Esophagus mucosa (tissue), 1 donor: ENCODE measurements around the gene ATL1. TPM values are rescaled to one million over a fixed set of nuclear protein-coding genes. Genes with fewer than 3 reads are reported as not detected.
A peak's percentile ranks its signal among the peaks of the same experiment; 100 is the strongest.
"Not testable (repeated sequence)": the region's sequence is repeated elsewhere in the genome, so short reads cannot be mapped to it uniquely, and the experiment has no call there.

Source experiments
- ATAC-seq: fragments of 200-7000 bp; cut with Tn5 transposase; one replicate; pipeline ENCODE4 v1.9.1; 2020
- total RNA-seq: library from RNA; stranded (reverse); gene quantifications from one replicate; pipeline ENCODE4 v1.2.4, GENCODE V29; 2023
- donor health status: DM: yes; HTN: yes; CAD: no.

ATL1 gene
- total RNA-seq, 1 donor from 2014 or later, result 3.1 TPM

- ATAC-seq, result no peak
These were observed 43.6 kb downstream of the ATL1 start for GRCh38 chr14:50603565-50603964.

DNA sequence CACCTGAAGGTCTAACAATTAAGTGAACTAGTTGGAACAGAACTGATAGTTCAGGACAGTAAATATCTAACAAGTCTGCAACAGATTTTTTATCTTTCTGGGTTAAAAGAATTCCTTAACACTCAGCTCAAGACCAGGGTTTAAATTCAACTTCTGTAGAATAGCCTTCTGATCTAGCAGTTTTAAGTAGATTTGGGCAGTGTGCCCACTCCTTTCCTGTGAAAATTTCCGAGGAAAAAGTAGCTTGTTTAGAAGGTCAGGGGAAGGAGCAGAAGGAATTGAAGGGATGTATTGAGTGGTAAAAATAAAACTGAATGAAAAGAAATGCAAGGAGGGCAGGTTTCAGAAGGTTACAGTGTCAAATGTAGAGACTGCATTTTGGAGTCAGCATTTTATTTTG lies 45.8 kb downstream of the ATL1 start:
- no peak for ATAC-seq

GRCh38 chr14:50606468-50606867 lies 46.5 kb downstream of the ATL1 start:
- no peak for ATAC-seq

GRCh38 chr14:50607181-50607580 lies 47.2 kb downstream of the ATL1 start:
- ATAC-seq, result no peak

GRCh38 chr14:50607761-50608160 lies 47.8 kb downstream of the ATL1 start:
- no peak for ATAC-seq

DNA sequence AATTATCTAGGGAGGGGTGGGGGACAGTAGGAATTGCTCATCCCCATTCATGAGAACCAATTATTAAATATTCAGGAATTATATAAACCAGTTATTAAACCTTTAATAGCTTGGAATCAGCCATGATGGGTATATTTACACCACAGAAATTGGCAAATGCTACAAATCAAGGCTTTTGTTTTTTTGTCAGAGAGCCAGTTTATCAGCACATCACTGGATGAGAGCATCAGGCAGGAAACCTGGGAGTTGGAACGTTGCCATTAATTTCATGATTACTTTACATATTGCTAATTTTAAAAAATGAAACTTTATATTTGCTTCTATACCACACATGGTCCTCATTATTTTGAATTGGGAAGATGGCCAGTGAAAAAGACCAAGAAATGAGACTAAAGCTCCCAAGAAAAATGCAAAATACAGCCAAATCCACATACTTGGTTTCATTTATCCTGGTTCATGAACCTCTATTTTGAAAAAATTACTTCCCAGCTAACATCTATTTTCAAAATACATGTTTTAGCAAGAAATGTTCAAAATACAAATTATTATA lies 48.4 kb downstream of the ATL1 start:
- ATAC-seq, result no peak

DNA sequence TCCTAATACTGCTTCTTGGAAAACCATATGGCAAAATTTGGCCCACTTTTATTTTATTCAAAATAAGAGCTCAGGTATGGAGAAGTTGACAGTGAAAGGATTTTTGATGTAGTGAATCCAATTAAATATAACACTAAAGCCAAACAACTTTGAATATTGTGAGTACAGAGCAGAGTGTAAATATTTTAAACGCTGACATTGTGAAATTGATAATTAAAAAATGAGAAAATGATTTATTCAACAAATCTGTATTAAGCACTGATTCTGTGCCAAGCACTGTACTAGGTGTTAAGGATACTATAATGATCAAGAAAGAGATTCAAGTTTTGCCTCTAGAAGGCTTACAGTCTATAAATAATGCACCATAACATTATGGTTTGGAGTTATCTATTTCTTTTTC lies 50.5 kb downstream of the ATL1 start:
- ATAC-seq, result no peak

DNA sequence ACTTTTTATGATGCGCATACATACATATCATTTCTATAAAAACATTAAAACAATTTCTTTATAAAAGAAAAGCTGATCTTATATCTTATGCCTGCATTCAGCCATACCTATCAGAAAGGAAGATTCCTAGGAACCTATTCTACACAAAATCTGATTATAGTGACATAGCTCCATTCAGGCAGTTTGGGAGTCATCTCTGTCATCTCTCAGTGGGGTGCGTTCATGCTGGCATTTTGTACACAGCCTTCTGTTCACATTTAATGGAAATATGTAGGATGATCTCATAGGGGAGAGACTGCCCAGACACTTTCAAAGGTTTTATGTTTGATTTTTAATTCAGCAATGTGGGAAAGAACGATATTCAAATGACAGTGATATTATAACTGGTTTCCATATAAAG lies 52.9 kb downstream of the ATL1 start:
- ATAC-seq, result no peak

GRCh38 chr14:50615056-50615455 lies 55.1 kb downstream of the ATL1 start:
- no peak for ATAC-seq

- ATAC-seq, result no peak
These were observed 55.6 kb downstream of the ATL1 start for GRCh38 chr14:50615552-50615951.

GRCh38 chr14:50616275-50616674 lies 56.3 kb downstream of the ATL1 start:
- no peak for ATAC-seq

GRCh38 chr14:50619569-50620141 lies 59.7 kb downstream of the ATL1 start:
- peak; percentile 42 for ATAC-seq

DNA sequence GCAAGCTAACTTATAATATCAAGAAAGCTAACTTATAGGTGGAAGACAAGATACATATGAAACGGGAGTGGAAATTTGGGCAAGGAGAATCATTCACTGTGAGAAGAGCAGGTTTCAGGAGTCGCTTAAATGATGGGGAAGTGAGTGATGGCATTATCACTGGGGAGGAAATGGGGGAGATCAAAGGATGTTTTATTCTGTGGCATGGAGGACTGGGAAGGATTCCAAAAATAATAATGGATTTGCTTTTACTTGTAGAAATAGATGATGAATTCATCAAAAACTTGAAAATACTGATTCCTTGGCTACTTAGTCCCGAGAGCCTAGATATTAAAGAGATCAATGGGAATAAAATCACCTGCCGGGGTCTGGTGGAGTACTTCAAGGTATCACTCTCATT lies 60.4 kb downstream of the ATL1 start:
- ATAC-seq, result no peak

GRCh38 chr14:50622978-50623377 lies 63.0 kb downstream of the ATL1 start:
- ATAC-seq, result no peak

DNA sequence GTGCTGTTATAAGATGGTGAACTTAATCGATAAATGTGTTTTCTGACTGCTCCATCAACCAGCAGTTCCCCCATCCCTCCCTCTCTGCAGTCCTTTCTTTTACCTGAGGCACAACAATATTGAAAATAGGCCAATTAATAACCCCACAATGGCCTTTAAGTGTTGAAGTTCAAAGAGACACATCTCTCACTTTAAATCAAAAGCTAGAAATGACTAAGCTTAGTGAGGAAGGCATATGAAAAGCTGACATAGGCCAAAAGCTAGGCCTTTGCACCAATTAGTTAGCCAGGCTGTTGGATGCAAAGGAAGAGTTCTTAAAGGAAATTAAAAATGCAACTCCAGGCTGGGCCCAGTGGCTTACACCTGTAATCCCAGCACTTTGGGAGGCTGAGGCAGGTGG lies 64.5 kb downstream of the ATL1 start:
- no peak for ATAC-seq

DNA sequence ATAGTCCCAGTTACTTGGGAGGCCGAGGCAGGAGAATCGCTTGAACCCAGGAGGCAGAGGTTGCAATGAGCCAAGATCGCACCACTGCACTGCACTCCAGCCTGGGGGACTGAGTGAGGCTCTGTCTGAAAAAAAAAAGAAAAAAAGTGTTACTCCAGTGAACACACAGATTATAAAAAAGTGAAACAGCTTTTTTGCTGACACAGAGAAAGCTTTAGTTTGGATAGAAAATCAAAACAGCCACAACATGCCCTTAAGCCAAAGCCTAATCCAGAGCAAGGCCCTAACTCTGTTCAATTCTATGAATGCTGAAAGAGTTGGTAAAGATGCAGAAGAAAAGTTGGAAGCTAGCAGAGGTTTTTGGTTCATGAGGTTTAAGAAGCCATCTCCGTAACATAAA lies 65.0 kb downstream of the ATL1 start:
- ATAC-seq, result not testable (repeated sequence)

DNA sequence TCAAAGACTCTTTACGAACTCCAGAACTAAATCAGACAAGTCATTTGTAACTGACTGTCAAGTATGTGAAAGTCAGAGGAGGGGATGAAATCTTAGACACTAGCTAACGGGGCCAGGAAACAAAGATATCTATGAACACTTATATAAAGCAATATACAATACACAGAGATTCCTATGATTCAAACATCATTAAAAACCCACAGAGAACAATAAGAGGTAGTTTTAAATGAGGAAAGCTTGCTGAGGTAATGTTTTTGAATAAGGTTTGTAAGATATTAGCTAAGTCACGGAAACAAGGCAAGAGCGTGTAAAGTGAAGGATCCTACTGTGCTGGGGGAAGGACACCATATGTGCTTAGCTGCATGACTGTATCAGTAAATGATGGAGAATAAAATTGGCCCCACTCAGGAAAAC lies 71.5 kb downstream of the ATL1 start:
- ATAC-seq, result no peak

DNA sequence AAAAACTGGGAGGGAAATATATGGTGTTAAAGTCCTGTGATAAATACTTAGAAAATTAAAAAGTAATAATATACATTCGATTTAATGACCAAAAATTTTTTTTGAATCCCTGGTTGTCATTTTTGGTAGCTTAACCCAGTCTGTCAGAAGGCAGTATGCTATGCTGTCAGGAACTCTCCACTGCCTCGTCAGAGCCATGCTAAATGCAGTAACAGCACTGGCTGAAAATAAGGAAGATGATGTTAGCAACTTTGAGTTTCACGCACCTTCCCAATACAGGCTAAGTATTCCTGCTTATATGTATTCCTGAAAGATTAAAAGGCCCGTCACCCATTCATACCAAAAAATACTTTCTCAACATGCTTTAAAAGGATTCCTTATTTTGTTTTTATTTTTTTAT lies 74.0 kb downstream of the ATL1 start:
- ATAC-seq, result no peak

GRCh38 chr14:50635141-50635540 lies 75.2 kb downstream of the ATL1 start:
- no peak for ATAC-seq

GRCh38 chr14:50647282-50647681 lies 87.3 kb downstream of the ATL1 start:
- no peak for ATAC-seq

- no peak for ATAC-seq
These were observed 87.8 kb downstream of the ATL1 start for GRCh38 chr14:50647753-50648152.

- ATAC-seq, result no peak
These were observed 89.7 kb downstream of the ATL1 start for GRCh38 chr14:50649691-50650090.

DNA sequence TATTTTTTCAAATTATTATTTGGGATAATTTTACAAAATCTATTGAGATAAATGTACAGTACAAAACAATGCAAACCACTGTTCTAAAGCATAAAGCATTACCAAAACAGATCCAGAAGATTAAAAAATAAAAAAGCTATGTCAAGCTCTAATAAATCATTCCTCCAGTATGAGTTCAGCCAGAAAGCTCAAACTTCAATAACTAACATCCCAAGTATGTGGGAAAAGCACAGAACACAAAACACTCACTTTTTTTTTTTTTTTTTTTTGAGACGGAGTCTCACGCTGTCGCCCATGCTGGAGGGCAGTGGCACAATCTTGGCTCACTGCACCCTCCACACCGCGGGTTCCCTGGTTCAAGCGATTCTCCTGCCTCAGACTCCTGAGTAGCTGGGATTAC lies 96.8 kb downstream of the ATL1 start:
- no peak for ATAC-seq

DNA sequence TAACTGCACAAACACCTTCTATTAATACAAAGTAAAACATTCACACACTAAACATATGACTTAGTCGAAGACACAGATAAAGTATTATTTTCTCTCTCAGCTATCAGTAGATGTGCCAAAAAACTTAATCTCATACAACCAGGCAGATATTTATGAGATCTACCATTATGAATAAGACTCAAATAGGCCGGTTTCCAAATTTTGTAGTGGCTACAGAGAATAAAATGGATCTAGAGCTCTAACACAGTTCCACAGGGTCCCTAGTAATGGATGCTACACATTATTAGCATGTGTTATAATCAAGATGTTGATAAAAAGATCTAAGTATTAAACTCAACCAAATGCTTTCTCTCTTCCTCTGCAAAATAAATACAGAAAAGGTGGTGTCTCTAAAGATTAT lies 97.8 kb downstream of the ATL1 start:
- no peak for ATAC-seq

GRCh38 chr14:50658203-50658602 lies 98.3 kb downstream of the ATL1 start:
- ATAC-seq, result no peak
